K562 (cell line): ENCODE measurements around the gene RCSD1. TPM values are rescaled to one million over a fixed set of nuclear protein-coding genes. Genes with fewer than 3 reads are reported as not detected.
A peak's percentile ranks its signal among the peaks of the same experiment; 100 is the strongest.

ENCODE experiments used
- CBX2 ChIP-seq: fragments of 200-600 bp; sonication (generic); IDR thresholded peaks from one replicate; pipeline ENCODE4 v1.6.1; 2012; ENCODE audit warnings: mild to moderate bottlenecking, low read length, inconsistent platforms; ENCODE audit not compliant: insufficient read depth, poor library complexity, severe bottlenecking
- CEBPG ChIP-seq, 3 experiments: fragments of 200-800 bp in 1 of 3; sonication (Bioruptor generic) in 1 of 3; sonication (generic) in 1 of 3; formaldehyde crosslinking in 1 of 3; IDR thresholded peaks in 2 of 3; conservative IDR thresholded peaks in 1 of 3; 2 replicates each; pipeline versions ENCODE4 v1.6.1 to v1.8.0; 2016 to 2022; ENCODE audit warnings: missing compliant biosample characterization in 2 of 3, missing genetic modification characterization in 2 of 3, mild to moderate bottlenecking in 1 of 3, missing genetic modification reagents in 1 of 3
- CHD1 ChIP-seq: fragments of 200-600 bp; sonication (generic); IDR thresholded peaks from one replicate; pipeline ENCODE4 v1.6.1; 2012; ENCODE audit warnings: mild to moderate bottlenecking, moderate library complexity, low read length, inconsistent platforms
- DMBX1 ChIP-seq: fragments of 250-450 bp; sonication (Bioruptor Pico); IDR thresholded peaks from 2 replicates; pipeline ENCODE4 v1.8.0; 2022; ENCODE audit warnings: inconsistent platforms, mild to moderate bottlenecking, moderate library complexity, borderline replicate concordance
- HDAC3 ChIP-seq: fragments of 450-650 bp; IDR thresholded peaks from 2 replicates; pipeline ENCODE4 v1.6.1; 2018; ENCODE audit warnings: borderline replicate concordance, mild to moderate bottlenecking, moderate library complexity; ENCODE audit not compliant: partially characterized antibody
- KHSRP ChIP-seq: fragments of 450-650 bp; IDR thresholded peaks from 2 replicates; pipeline ENCODE4 v1.6.1; 2017
- MAFF ChIP-seq: IDR thresholded peaks from 2 replicates; pipeline ENCODE4 v1.6.1; 2012; ENCODE audit warnings: low read length, improper control_type of control experiment
- POLR3A ChIP-seq: IDR thresholded peaks from 2 replicates; pipeline ENCODE4 v1.6.1; 2011; ENCODE audit warnings: borderline replicate concordance, mild to moderate bottlenecking, moderate library complexity; ENCODE audit not compliant: insufficient read length, insufficient read depth; ENCODE audit errors: extremely low read depth
- RBM15 ChIP-seq: fragments of 200-400 bp; formaldehyde crosslinking; IDR thresholded peaks from 2 replicates; pipeline ENCODE4 v1.6.1; 2018; ENCODE audit warnings: mild to moderate bottlenecking, low read length, moderate library complexity; ENCODE audit not compliant: insufficient read depth
- SRSF7 ChIP-seq: fragments of 200-400 bp; formaldehyde crosslinking; optimal IDR thresholded peaks from 2 replicates; pipeline ENCODE3; 2017; ENCODE audit warnings: mild to moderate bottlenecking, low read depth, low read length
- U2AF2 ChIP-seq: fragments of 200-400 bp; formaldehyde crosslinking; optimal IDR thresholded peaks from 2 replicates; pipeline ENCODE3; 2017; ENCODE audit warnings: low read depth, mild to moderate bottlenecking, low read length
- ZNF668 ChIP-seq: fragments of 250-450 bp; sonication (Bioruptor Pico); IDR thresholded peaks from 2 replicates; pipeline ENCODE4 v1.8.0; 2022; ENCODE audit warnings: mild to moderate bottlenecking, inconsistent platforms
- ZNF699 ChIP-seq: fragments of 250-450 bp; sonication (Bioruptor Pico); IDR thresholded peaks from 2 replicates; pipeline ENCODE4 v1.8.0; 2021; ENCODE audit warnings: mild to moderate bottlenecking, moderate library complexity; ENCODE audit not compliant: insufficient replicate concordance
- ZNF785 ChIP-seq: fragments of 250-450 bp; sonication (Bioruptor Pico); IDR thresholded peaks from 2 replicates; pipeline ENCODE4 v1.4.0; 2020; ENCODE audit warnings: mild to moderate bottlenecking
- polyA plus RNA-seq, 8 experiments: library from polyadenylated mRNA; depleted of rRNA in 4 of 8; stranded (reverse) in 5 of 8; unstranded in 3 of 8; fragments of >200 nt; fragmentation: Nextera tagmentation in 2 of 8; fragmentation: Illumina TruSeq in 1 of 8; extraction: Ambion mirVana in 2 of 8; extraction: Trizol in 1 of 8; gene quantifications; 2 replicates each; pipeline versions ENCODE4 v1.2.1 to v1.2.3, GENCODE V29; 2011 to 2014; ENCODE audit warnings: inconsistent platforms in 1 of 8, missing spikeins in 1 of 8
- total RNA-seq, 7 experiments: library from RNA; depleted of rRNA in 6 of 7; stranded (reverse); fragments of >200 nt in 6 of 7; fragmentation: Illumina TruSeq in 2 of 7; extraction: Trizol in 2 of 7; gene quantifications; 2 replicates each; pipeline versions ENCODE4 v1.2.1 to v1.2.3, GENCODE V29; 2011 to 2021; ENCODE audit warnings: low replicate concordance in 1 of 7
- TF ChIP-seq, protein P1 (sequence below): fragments of 250-450 bp; sonication (Bioruptor Pico); IDR thresholded peaks from 2 replicates; pipeline ENCODE4 v1.4.0; 2020; ENCODE audit warnings: mild to moderate bottlenecking, moderate library complexity, borderline replicate concordance
- TF ChIP-seq, protein P2 (sequence below): fragments of 250-450 bp; sonication (Bioruptor Pico); IDR thresholded peaks from 2 replicates; pipeline ENCODE4 v1.5.1; 2021; ENCODE audit warnings: mild to moderate bottlenecking
- TF ChIP-seq, protein P3 (sequence below): fragments of 200-400 bp; formaldehyde crosslinking; IDR thresholded peaks from 2 replicates; pipeline ENCODE4 v1.6.1; 2017; ENCODE audit warnings: mild to moderate bottlenecking, low read depth, low read length, moderate library complexity
- TF ChIP-seq, protein P4 (sequence below): fragments of 450-650 bp; formaldehyde crosslinking; IDR thresholded peaks from 2 replicates; pipeline ENCODE4 v1.4.0; 2020; ENCODE audit warnings: mild to moderate bottlenecking, moderate library complexity

The RCSD1 gene
- total and polyA plus RNA-seq, 9 of the 15 experiments (the other 6 are each of a cell fraction or from before 2014, with no cell fraction given), result 7.8 to 69.8 (median 45.3) TPM

DNA sequence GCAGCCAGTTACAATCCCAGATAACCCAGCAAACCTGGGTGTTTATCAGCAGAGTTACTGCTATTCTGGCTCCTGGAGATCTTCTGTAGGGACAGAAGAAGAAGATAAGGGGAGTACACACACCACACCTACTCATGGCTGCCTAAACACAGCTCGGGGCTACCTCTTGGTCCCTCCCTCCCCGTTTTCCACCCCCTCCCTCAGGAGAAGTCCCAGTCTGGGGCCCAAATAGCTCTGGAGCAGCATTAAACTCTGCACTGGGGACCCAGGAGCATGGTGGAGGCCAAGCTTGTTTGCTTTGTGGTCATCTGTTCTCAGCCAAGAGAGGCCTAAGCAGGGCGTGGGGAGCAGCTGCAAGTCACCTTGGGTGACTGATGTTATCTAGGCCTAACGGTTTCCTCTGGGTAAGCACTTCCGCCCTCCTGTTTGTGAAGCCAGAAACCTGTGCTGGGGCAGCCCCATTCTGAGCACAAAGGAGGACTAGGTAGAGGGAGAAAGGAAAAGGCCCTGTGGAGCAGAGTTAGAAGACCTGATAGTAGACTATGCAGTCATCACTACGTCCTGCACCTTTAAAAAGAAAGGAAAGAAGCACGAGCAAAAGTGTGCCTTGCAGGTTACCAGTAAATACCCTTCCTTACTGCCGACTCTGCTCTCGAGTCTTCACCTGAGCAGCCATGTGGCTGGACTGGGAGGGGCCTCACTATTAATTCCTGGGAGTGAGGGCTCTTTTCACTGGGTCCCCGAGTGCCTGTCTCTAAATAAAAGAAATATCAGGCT is 2.0 kb upstream of the RCSD1 start (continued):
- TF ChIP-seq, protein P1, sequence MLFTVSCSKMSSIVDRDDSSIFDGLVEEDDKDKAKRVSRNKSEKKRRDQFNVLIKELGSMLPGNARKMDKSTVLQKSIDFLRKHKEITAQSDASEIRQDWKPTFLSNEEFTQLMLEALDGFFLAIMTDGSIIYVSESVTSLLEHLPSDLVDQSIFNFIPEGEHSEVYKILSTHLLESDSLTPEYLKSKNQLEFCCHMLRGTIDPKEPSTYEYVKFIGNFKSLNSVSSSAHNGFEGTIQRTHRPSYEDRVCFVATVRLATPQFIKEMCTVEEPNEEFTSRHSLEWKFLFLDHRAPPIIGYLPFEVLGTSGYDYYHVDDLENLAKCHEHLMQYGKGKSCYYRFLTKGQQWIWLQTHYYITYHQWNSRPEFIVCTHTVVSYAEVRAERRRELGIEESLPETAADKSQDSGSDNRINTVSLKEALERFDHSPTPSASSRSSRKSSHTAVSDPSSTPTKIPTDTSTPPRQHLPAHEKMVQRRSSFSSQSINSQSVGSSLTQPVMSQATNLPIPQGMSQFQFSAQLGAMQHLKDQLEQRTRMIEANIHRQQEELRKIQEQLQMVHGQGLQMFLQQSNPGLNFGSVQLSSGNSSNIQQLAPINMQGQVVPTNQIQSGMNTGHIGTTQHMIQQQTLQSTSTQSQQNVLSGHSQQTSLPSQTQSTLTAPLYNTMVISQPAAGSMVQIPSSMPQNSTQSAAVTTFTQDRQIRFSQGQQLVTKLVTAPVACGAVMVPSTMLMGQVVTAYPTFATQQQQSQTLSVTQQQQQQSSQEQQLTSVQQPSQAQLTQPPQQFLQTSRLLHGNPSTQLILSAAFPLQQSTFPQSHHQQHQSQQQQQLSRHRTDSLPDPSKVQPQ, result no peak
- TF ChIP-seq, protein P2, sequence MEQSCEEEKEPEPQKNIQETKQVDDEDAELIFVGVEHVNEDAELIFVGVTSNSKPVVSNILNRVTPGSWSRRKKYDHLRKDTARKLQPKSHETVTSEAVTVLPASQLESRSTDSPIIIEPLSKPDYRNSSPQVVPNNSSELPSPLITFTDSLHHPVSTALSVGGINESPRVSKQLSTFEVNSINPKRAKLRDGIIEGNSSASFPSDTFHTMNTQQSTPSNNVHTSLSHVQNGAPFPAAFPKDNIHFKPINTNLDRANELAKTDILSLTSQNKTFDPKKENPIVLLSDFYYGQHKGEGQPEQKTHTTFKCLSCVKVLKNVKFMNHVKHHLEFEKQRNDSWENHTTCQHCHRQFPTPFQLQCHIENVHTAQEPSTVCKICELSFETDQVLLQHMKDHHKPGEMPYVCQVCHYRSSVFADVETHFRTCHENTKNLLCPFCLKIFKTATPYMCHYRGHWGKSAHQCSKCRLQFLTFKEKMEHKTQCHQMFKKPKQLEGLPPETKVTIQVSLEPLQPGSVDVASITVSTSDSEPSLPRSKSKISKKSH (CRISPR knock-in tag), result no peak
- no peak; the same call in none of the 2 replicates for TF ChIP-seq KHSRP
- TF ChIP-seq, protein P3, sequence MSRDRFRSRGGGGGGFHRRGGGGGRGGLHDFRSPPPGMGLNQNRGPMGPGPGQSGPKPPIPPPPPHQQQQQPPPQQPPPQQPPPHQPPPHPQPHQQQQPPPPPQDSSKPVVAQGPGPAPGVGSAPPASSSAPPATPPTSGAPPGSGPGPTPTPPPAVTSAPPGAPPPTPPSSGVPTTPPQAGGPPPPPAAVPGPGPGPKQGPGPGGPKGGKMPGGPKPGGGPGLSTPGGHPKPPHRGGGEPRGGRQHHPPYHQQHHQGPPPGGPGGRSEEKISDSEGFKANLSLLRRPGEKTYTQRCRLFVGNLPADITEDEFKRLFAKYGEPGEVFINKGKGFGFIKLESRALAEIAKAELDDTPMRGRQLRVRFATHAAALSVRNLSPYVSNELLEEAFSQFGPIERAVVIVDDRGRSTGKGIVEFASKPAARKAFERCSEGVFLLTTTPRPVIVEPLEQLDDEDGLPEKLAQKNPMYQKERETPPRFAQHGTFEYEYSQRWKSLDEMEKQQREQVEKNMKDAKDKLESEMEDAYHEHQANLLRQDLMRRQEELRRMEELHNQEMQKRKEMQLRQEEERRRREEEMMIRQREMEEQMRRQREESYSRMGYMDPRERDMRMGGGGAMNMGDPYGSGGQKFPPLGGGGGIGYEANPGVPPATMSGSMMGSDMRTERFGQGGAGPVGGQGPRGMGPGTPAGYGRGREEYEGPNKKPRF, result no peak
- TF ChIP-seq CBX2, result no peak
- no peak for TF ChIP-seq ZNF699 (CRISPR knock-in tag)
- TF ChIP-seq CEBPG (CRISPR knock-in tag; IDR thresholded peaks at IDR 0.05), result 0 out of 2 replicates have a peak, but pooled peaks have one; percentile 4
- no peak for TF ChIP-seq CEBPG (tag; conservative IDR thresholded peaks at IDR 0.05 in 1 of 2, IDR thresholded peaks at IDR 0.05 in 1 of 2)
- no peak for TF ChIP-seq POLR3A
- no peak for TF ChIP-seq CHD1
- TF ChIP-seq RBM15, result no peak
- TF ChIP-seq ZNF785 (CRISPR knock-in tag), result no peak
- peak; percentile 66; the same call in 1 of the 2 replicates for TF ChIP-seq DMBX1 (CRISPR knock-in tag)
- no peak for TF ChIP-seq ZNF668 (CRISPR knock-in tag)
- TF ChIP-seq MAFF, result peak; percentile 59; the same call in 1 of the 2 replicates
- no peak for TF ChIP-seq SRSF7
- peak; percentile 91 for TF ChIP-seq HDAC3
- no peak for TF ChIP-seq U2AF2
- TF ChIP-seq, protein P4, sequence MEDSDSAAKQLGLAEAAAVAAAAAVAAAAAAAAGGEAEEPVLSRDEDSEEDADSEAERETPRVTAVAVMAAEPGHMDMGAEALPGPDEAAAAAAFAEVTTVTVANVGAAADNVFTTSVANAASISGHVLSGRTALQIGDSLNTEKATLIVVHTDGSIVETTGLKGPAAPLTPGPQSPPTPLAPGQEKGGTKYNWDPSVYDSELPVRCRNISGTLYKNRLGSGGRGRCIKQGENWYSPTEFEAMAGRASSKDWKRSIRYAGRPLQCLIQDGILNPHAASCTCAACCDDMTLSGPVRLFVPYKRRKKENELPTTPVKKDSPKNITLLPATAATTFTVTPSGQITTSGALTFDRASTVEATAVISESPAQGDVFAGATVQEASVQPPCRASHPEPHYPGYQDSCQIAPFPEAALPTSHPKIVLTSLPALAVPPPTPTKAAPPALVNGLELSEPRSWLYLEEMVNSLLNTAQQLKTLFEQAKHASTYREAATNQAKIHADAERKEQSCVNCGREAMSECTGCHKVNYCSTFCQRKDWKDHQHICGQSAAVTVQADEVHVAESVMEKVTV (CRISPR knock-in tag), result no peak
